HepG2 (cell line): ENCODE results near the gene ZFHX3. TPM values are rescaled to one million over a fixed set of nuclear protein-coding genes. Genes with fewer than 3 reads are reported as not detected.

Source experiments
- ATAC-seq: fragments of 200-7000 bp; cut with Tn5 transposase; 3 replicates; pipeline ENCODE4 v1.9.1; 2020; ENCODE audit warnings: mild to moderate bottlenecking, moderate library complexity
- BruUV-seq: library from RNA; stranded (reverse); fragments of 400-500 nt; replicated peaks from 2 replicates; lab custom pipeline; 2021; lab: Mats Ljungman, UMichigan
- CTCF ChIA-PET: fragments of 300-600 bp; formaldehyde crosslinking; extraction: SDS; loops from one replicate; lab custom pipeline; 2021; ENCODE audit warnings: low total read pairs, inconsistent platforms, low intra/inter-chr PET ratio; lab: Yijun Ruan, JAX
- POLR2A ChIA-PET: fragments of 350-600 bp; sonication (Branson Sonifier 250); formaldehyde crosslinking; loops from one replicate; lab custom pipeline; 2020; ENCODE audit warnings: antibody characterized with exemption, inconsistent platforms; lab: Yijun Ruan, JAX
- DNase-seq: peaks from one replicate; pipeline ENCODE4 v3.0.0-alpha.2; 2015; ENCODE audit warnings: low spot score
- FAIRE-seq: peaks from 3 replicates; lab custom pipeline; 2011; peaks lifted over from hg19 to GRCh38; lab: Jason Lieb, UNC
- H2AFZ ChIP-seq: one replicate; pipeline ENCODE4 v1.6.1; 2011; ENCODE audit warnings: low read length, inconsistent platforms
- H3K27ac ChIP-seq: fragments of 300-600 bp; 3 replicates; pipeline ENCODE4 v1.8.0; 2011; ENCODE audit warnings: mixed run types, mild to moderate bottlenecking, mixed read lengths, low read length, inconsistent platforms; ENCODE audit not compliant: insufficient read depth; ENCODE audit errors: extremely low read length
- H3K27me3 ChIP-seq, 2 experiments: fragments of 200-600 bp in 1 of 2; 2 replicates in 1 of 2; 3 replicates in 1 of 2; pipeline versions ENCODE4 v1.6.0 to v1.8.0; 2011; ENCODE audit warnings: low read length in 2 of 2, mild to moderate bottlenecking in 2 of 2, moderate library complexity in 2 of 2, inconsistent platforms in 1 of 2; ENCODE audit not compliant: insufficient read depth in 2 of 2, control insufficient read depth in 1 of 2
- H3K36me3 ChIP-seq, 2 experiments: fragments of 200-600 bp in 1 of 2; replicated peaks in 1 of 2; 2 replicates in 1 of 2; 3 replicates in 1 of 2; pipeline versions ENCODE4 v1.5.1 to v1.8.0; 2011; ENCODE audit warnings: low read length in 2 of 2, inconsistent platforms in 1 of 2; ENCODE audit not compliant: insufficient read depth in 2 of 2, control insufficient read depth in 1 of 2
- H3K4me1 ChIP-seq: 2 replicates; pipeline ENCODE4 v1.5.1; 2012; ENCODE audit warnings: low read length, inconsistent platforms; ENCODE audit not compliant: insufficient read depth
- H3K4me2 ChIP-seq: 2 replicates; pipeline ENCODE4 v1.6.0; 2011; ENCODE audit warnings: low read depth, low read length, inconsistent platforms
- H3K4me3 ChIP-seq, 3 experiments: fragments of 200-600 bp in 1 of 3; sonication (generic), shearing (Covaris generic) in 1 of 3; replicated peaks in 1 of 3; 2 replicates each; pipeline ENCODE4 v1.5.1; 2011 to 2016; ENCODE audit warnings: low read length in 3 of 3, inconsistent platforms in 2 of 3, low read depth in 2 of 3, mild to moderate bottlenecking in 2 of 3, control low read depth in 1 of 3, mixed read lengths in 1 of 3; ENCODE audit not compliant: insufficient read depth in 1 of 3
- H3K79me2 ChIP-seq: one replicate; pipeline ENCODE4 v1.6.1; 2011; ENCODE audit warnings: low read length, inconsistent platforms; ENCODE audit not compliant: insufficient read depth
- H3K9ac ChIP-seq: 2 replicates; pipeline ENCODE4 v1.6.0; 2011; ENCODE audit warnings: mild to moderate bottlenecking, low read depth, low read length, inconsistent platforms; ENCODE audit not compliant: insufficient read depth
- H3K9me3 ChIP-seq: 2 replicates; pipeline ENCODE4 v1.5.1; 2012; ENCODE audit warnings: mild to moderate bottlenecking, low read length
- H4K20me1 ChIP-seq: 2 replicates; pipeline ENCODE4 v1.6.0; 2011; ENCODE audit warnings: inconsistent platforms, mild to moderate bottlenecking, low read length, moderate library complexity; ENCODE audit not compliant: insufficient read depth
- LRRFIP1 ChIP-seq: sonication (generic); formaldehyde crosslinking; conservative IDR thresholded peaks from 2 replicates; pipeline ENCODE4 v1.4.0; 2020; ENCODE audit warnings: missing genetic modification reagents
- NFE2L2 ChIP-seq: fragments of 150-350 bp; IDR thresholded peaks from 2 replicates; pipeline ENCODE4 v1.6.1; 2014; ENCODE audit warnings: low read length
- XRCC5 ChIP-seq: fragments of 200-400 bp; formaldehyde crosslinking; optimal IDR thresholded peaks from 2 replicates; pipeline ENCODE3; 2017; ENCODE audit warnings: mild to moderate bottlenecking, low read length
- WGBS: methylation state at CpG from one replicate; pipeline ENCODE4 v1.1.6; 2017; ENCODE audit warnings: low lambda C conversion rate; 5-methylcytosine and 5-hydroxymethylcytosine counted together
- in situ Hi-C: cut with HindIII; loops from 2 replicates; pipeline ENCODE4 v1.10.0; 2017; ENCODE audit warnings: low pct_unique_long_range_greater_than_20kb; ENCODE audit not compliant: extremely low pct_ligation_motif_present
- intact Hi-C: fragments of 100-400 bp; cut with micrococcal nuclease; formaldehyde crosslinking; loops from one replicate; pipeline ENCODE4 v1.10.0; 2022; ENCODE audit not compliant: unreplicated experiment
- polyA plus RNA-seq, 8 experiments: library from polyadenylated mRNA; depleted of rRNA in 3 of 8; stranded (reverse) in 7 of 8; unstranded in 1 of 8; fragments of >200 nt; fragmentation: Illumina TruSeq in 4 of 8; extraction: Trizol in 4 of 8; gene quantifications; 2 replicates each; pipeline versions ENCODE4 v1.2.1 to v1.2.3, GENCODE V29; 2011 to 2016; ENCODE audit warnings: low read depth in 4 of 8, missing spikeins in 1 of 8, mixed read lengths in 1 of 8; ENCODE audit not compliant: insufficient read depth in 1 of 8
- total RNA-seq, 5 experiments: library from RNA; depleted of rRNA; stranded (reverse); fragments of >200 nt; fragmentation: Illumina TruSeq; extraction: Trizol; gene quantifications; 2 replicates each; pipeline ENCODE4 v1.2.3, GENCODE V29; 2016; ENCODE audit warnings: low read depth in 1 of 5

Gene ZFHX3
- total and polyA plus RNA-seq, 2 of the 13 experiments (the other 11 are each of a cell fraction or from before 2014, with no cell fraction given): 5.0 to 6.0 TPM

- in situ Hi-C loops: loop anchor here (10.0 kb wide), 1 partner anchor 110 kb away; no protein-coding TSS in a partner anchor
- 86% methylated on average over 24 of the region's 24 CpGs for WGBS
- Histone ChIP-seq H3K27me3 (peaks cover 0 to 17% of the 10 kb centered on the region in 2 experiments; a peak in 2 of 5 replicates), H3K4me1 (peaks cover 68% of the 10 kb centered on the region), H3K9ac (no peak overlapping the region), H3K36me3 (no peaks in the 10 kb centered on the region), H3K27ac (no peak overlapping the region), H3K79me2 (no peaks in the 10 kb centered on the region), H3K9me3 (no peaks in the 10 kb centered on the region), H3K4me2 (no peak overlapping the region), H2AFZ (no peak overlapping the region), H3K4me3 (no peak overlapping the region), H4K20me1 (no peaks in the 10 kb centered on the region)
- no TSS peak for BruUV-seq
- peak; percentile 5 for TF ChIP-seq XRCC5
- TF ChIP-seq NFE2L2: no peak
- no peak for TF ChIP-seq LRRFIP1 (CRISPR knock-in tag)
- intact Hi-C loops: loop anchor here (5.0 kb wide), 1 partner anchor 97 kb away; no protein-coding TSS in a partner anchor
- DNase-seq: no peak
- FAIRE-seq: no peak
- no peak for ATAC-seq
- POLR2A ChIA-PET: no interaction called here
- CTCF ChIA-PET: no interaction called here
Measured at GRCh38 chr16:73064994-73065545, 17.1 kb upstream of the ZFHX3 start.
